Endodermal cell (in vitro differentiated cells): Measurements from ENCODE around the gene SVBP. TPM values are rescaled to one million over a fixed set of nuclear protein-coding genes. Genes with fewer than 3 reads are reported as not detected.

Experiments used
- DNase-seq: peaks from one replicate; pipeline ENCODE4 v3.0.0-alpha.2; 2017
- H3K27ac ChIP-seq: 2 replicates; pipeline ENCODE4 v1.5.1; 2013; ENCODE audit warnings: mild to moderate bottlenecking, low read depth, low read length, moderate library complexity
- H3K27me3 ChIP-seq: 2 replicates; pipeline ENCODE4 v1.6.1; 2013; ENCODE audit warnings: mild to moderate bottlenecking, low read length, moderate library complexity; ENCODE audit not compliant: insufficient read depth, control insufficient read depth, poor library complexity, severe bottlenecking
- H3K36me3 ChIP-seq: 2 replicates; pipeline ENCODE4 v1.7.0; 2013; ENCODE audit warnings: mild to moderate bottlenecking, low read length, moderate library complexity; ENCODE audit not compliant: control insufficient read depth, insufficient read depth
- H3K4me1 ChIP-seq: one replicate; pipeline ENCODE4 v1.7.0; 2013; ENCODE audit warnings: low read length; ENCODE audit not compliant: control insufficient read depth, insufficient read depth
- H3K4me3 ChIP-seq: 2 replicates; pipeline ENCODE4 v1.5.1; 2013; ENCODE audit warnings: mild to moderate bottlenecking, low read length, moderate library complexity
- H3K9ac ChIP-seq: 2 replicates; pipeline ENCODE4 v1.6.1; 2013; ENCODE audit warnings: mild to moderate bottlenecking, low read length, moderate library complexity; ENCODE audit not compliant: poor library complexity, severe bottlenecking; ENCODE audit errors: extremely low read depth
- H3K9me3 ChIP-seq: 2 replicates; pipeline ENCODE4 v1.6.1; 2013; ENCODE audit warnings: mild to moderate bottlenecking, low read length, moderate library complexity; ENCODE audit not compliant: control insufficient read depth
- H3K27ac Mint-ChIP-seq: 2 replicates; pipeline ENCODE4 v1.8.0; 2020; ENCODE audit warnings: mixed read lengths
- H3K27me3 Mint-ChIP-seq: 2 replicates; pipeline ENCODE4 v1.8.0; 2021; ENCODE audit warnings: mild to moderate bottlenecking, mixed read lengths; ENCODE audit not compliant: insufficient read depth
- H3K36me3 Mint-ChIP-seq: 2 replicates; pipeline ENCODE4 v1.8.0; 2020; ENCODE audit warnings: low read depth, mixed read lengths
- H3K4me1 Mint-ChIP-seq: 2 replicates; pipeline ENCODE4 v1.8.0; 2020; ENCODE audit warnings: mixed read lengths
- H3K4me3 Mint-ChIP-seq: 2 replicates; pipeline ENCODE4 v1.8.0; 2020; ENCODE audit warnings: mild to moderate bottlenecking, moderate library complexity, mixed read lengths
- H3K9me3 Mint-ChIP-seq: 2 replicates; pipeline ENCODE4 v1.8.0; 2020; ENCODE audit warnings: mild to moderate bottlenecking, mixed read lengths
- WGBS, 2 experiments: methylation state at CpG; one replicate each; pipeline versions ENCODE4 v1.1.5 to v1.1.7; 2013; ENCODE audit warnings: missing lambda C conversion rate in 2 of 2, mixed read lengths in 1 of 2; ENCODE audit not compliant: insufficient coverage in 1 of 2, insufficient read length in 1 of 2; 5-methylcytosine and 5-hydroxymethylcytosine counted together
- total RNA-seq, 2 donors: library from RNA; stranded (reverse); fragmentation: NEBNext Ultra II Directional in 1 of 2; extraction: Animal tissue kit (Norgen Biotek cat#: 25700) in 1 of 2; gene quantifications; 2 replicates in 1 of 2; 3 replicates in 1 of 2; pipeline ENCODE4 v1.2.1, GENCODE V29; 2021
- TF ChIP-seq, protein P1 (sequence below): fragments of 200-600 bp; sonication (generic); conservative IDR thresholded peaks from 2 replicates; pipeline ENCODE4 v1.5.0; 2021; ENCODE audit warnings: antibody characterized with exemption, mild to moderate bottlenecking

Gene SVBP
- total RNA-seq, 2 donors from 2014 or later, result 40.2 to 45.3 TPM

DNA sequence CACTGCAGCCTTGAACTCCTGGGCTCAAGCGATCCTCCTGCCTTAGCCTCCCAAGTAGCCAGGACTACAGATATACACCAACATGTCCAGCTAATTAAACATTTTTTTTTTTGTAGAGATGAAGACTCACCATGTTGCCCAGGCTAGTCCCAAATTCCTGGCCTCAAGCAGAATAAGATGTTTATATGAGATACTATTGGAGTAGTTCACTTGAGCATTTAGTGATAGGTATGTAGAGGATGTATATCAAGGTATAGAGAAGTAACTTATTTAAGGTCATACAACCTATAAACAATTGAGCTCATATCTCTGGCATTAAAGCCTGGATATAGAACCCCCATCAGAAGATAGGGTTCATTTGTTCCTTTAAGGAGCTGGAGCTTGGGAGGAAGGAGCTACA, 37.0 kb downstream of the SVBP start:
- H3K9me3 Mint-ChIP-seq, result no peaks in the 10 kb centered on the region
- H3K27me3 Mint-ChIP-seq, result peaks cover under 1% of the 10 kb centered on the region
- H3K4me3 ChIP-seq, result no peak overlapping the region
- no peak overlapping the region for H3K27ac Mint-ChIP-seq
- 88 to 100% methylated on average over 1 of the region's 1 CpG for WGBS, 2 experiments
- TF ChIP-seq, protein P1, sequence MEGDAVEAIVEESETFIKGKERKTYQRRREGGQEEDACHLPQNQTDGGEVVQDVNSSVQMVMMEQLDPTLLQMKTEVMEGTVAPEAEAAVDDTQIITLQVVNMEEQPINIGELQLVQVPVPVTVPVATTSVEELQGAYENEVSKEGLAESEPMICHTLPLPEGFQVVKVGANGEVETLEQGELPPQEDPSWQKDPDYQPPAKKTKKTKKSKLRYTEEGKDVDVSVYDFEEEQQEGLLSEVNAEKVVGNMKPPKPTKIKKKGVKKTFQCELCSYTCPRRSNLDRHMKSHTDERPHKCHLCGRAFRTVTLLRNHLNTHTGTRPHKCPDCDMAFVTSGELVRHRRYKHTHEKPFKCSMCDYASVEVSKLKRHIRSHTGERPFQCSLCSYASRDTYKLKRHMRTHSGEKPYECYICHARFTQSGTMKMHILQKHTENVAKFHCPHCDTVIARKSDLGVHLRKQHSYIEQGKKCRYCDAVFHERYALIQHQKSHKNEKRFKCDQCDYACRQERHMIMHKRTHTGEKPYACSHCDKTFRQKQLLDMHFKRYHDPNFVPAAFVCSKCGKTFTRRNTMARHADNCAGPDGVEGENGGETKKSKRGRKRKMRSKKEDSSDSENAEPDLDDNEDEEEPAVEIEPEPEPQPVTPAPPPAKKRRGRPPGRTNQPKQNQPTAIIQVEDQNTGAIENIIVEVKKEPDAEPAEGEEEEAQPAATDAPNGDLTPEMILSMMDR, result no peak
- no peak overlapping the region for H3K27ac ChIP-seq
- peaks cover 66% of the 10 kb centered on the region for H3K36me3 Mint-ChIP-seq
- no peak overlapping the region for H3K4me3 Mint-ChIP-seq
- H3K9ac ChIP-seq, result no peak overlapping the region
- no peaks in the 10 kb centered on the region for H3K9me3 ChIP-seq
- no peak for DNase-seq
- H3K4me1 Mint-ChIP-seq, result no peaks in the 10 kb centered on the region
- peaks cover 63% of the 10 kb centered on the region for H3K36me3 ChIP-seq
- no peaks in the 10 kb centered on the region for H3K27me3 ChIP-seq
- H3K4me1 ChIP-seq, result no peaks in the 10 kb centered on the region

DNA sequence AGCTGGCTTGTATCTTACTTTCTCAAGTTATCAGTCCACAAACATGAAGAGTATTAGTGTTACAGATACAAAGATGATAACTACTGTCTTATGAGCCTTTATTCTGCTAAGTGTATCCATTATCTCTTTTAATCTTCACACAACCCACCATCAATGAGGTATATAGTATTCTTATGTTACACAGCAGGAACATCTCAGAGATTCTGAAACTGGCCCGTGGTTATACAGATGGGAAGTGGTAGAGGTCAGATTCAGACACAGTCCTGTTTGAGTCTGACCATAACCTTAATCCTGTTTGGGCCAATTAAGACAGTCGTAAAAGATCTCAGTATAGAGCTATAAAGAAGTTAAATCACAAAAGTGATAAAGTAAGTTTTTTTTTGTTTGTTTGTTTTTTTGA, 37.5 kb downstream of the SVBP start:
- WGBS, 2 experiments, result 88 to 100% methylated on average over 2 of the region's 2 CpGs
- H3K9me3 ChIP-seq, result no peaks in the 10 kb centered on the region
- H3K9ac ChIP-seq, result no peak overlapping the region

DNA sequence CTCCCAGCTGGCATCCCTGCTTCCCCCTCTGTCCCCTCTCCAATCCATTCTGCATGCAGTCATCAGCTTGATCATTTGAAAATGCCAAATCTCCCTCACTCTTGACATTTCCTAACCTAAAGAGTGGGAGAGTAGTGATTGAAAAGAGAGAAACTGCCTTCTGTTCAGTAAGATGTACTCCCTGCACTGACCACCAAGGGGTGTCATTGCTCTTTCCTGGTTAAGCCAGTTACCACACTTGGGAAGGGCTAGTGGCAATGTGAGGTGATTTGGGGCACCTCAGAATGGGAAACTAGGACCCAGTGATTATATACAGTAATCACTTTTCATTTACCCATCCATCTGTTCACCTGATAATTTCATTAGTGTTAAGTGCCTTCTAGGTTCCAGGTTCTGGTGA, 39.3 kb downstream of the SVBP start:
- Histone ChIP-seq H3K9me3 (no peaks in the 10 kb centered on the region), H3K4me1 (no peaks in the 10 kb centered on the region)
- peaks cover 79% of the 10 kb centered on the region for H3K36me3 Mint-ChIP-seq

More for the DNA sequence above, 37.5 kb downstream of the SVBP start:
- H3K4me1 ChIP-seq, result no peaks in the 10 kb centered on the region
- no peak overlapping the region for H3K4me3 Mint-ChIP-seq
- no peak overlapping the region for H3K27ac ChIP-seq
- no peaks in the 10 kb centered on the region for H3K4me1 Mint-ChIP-seq
- H3K27me3 ChIP-seq, result no peaks in the 10 kb centered on the region
- no peak for DNase-seq
- no peaks in the 10 kb centered on the region for H3K9me3 Mint-ChIP-seq
- H3K4me3 ChIP-seq, result no peak overlapping the region
- H3K27me3 Mint-ChIP-seq, result no peaks in the 10 kb centered on the region
- TF ChIP-seq, protein P1, result no peak
- no peak overlapping the region for H3K27ac Mint-ChIP-seq
- H3K36me3 Mint-ChIP-seq, result peaks cover 70% of the 10 kb centered on the region
- peaks cover 67% of the 10 kb centered on the region for H3K36me3 ChIP-seq

More for the DNA sequence above, 39.3 kb downstream of the SVBP start:
- Histone ChIP-seq H3K27ac (no peak overlapping the region), H3K9ac (no peak overlapping the region), H3K4me3 (no peak overlapping the region), H3K27me3 (no peaks in the 10 kb centered on the region), H3K36me3 (peaks cover 79% of the 10 kb centered on the region)
- TF ChIP-seq, protein P1, result peak; percentile 88
- H3K4me1 Mint-ChIP-seq, result no peaks in the 10 kb centered on the region
- H3K4me3 Mint-ChIP-seq, result no peak overlapping the region
- peak; percentile 83 for DNase-seq
- H3K9me3 Mint-ChIP-seq, result no peaks in the 10 kb centered on the region
- H3K27me3 Mint-ChIP-seq, result no peaks in the 10 kb centered on the region
- no peak overlapping the region for H3K27ac Mint-ChIP-seq
